Cardiac fibroblast (primary cell): ENCODE data around the gene BEND7.

ENCODE experiments used
- DNase-seq, 2 donors: peaks; one replicate each; pipeline versions ENCODE4 v3.0.0 to v3.0.0-alpha.2; 2010; ENCODE audit warnings: low read depth in 2 of 2
- H3K4me3 ChIP-seq, 2 donors: replicated peaks in 1 of 2; 1 replicate in 1 of 2; 2 replicates in 1 of 2; pipeline ENCODE4 v1.5.1; 2011; ENCODE audit warnings: low read depth in 2 of 2, low read length in 2 of 2, mild to moderate bottlenecking in 2 of 2, moderate library complexity in 1 of 2
- CTCF ChIP-seq: IDR thresholded peaks from one replicate; pipeline ENCODE4 v1.5.1; 2011; ENCODE audit warnings: low read depth, mild to moderate bottlenecking, low read length, inconsistent platforms

The BEND7 gene

GRCh38 chr10:13472359-13472758 lies 56.5 kb downstream of the BEND7 start:
- no peak for DNase-seq
- H3K4me3 ChIP-seq = no peak overlapping the region
- no peak for TF ChIP-seq CTCF

- H3K4me3 ChIP-seq = no peak overlapping the region
- peak; percentile 8 for TF ChIP-seq CTCF
- DNase-seq = no peak
Observed at GRCh38 chr10:13470270-13470669, 58.5 kb downstream of the BEND7 start.

GRCh38 chr10:13462551-13462950 lies 66.3 kb downstream of the BEND7 start:
- H3K4me3 ChIP-seq = no peak overlapping the region
- no peak for TF ChIP-seq CTCF
- peak in 1 of 2 donors; percentile 43 for DNase-seq

- no peak overlapping the region for H3K4me3 ChIP-seq
- TF ChIP-seq CTCF = no peak
- no peak for DNase-seq
Observed at GRCh38 chr10:13458687-13459012, 70.2 kb downstream of the BEND7 start.

- no peak overlapping the region for H3K4me3 ChIP-seq
- TF ChIP-seq CTCF = no peak
- DNase-seq = no peak
Observed at GRCh38 chr10:13457958-13458686, 70.7 kb downstream of the BEND7 start.

- no peak for TF ChIP-seq CTCF
- no peak overlapping the region for H3K4me3 ChIP-seq
- DNase-seq = no peak
Observed at GRCh38 chr10:13453896-13454295, 74.9 kb downstream of the BEND7 start.

- no peak for TF ChIP-seq CTCF
- DNase-seq = peak; percentile 26 to 68
- H3K4me3 ChIP-seq = no peak overlapping the region
Observed at GRCh38 chr10:13450069-13450468, 78.7 kb downstream of the BEND7 start.
